Ascending aorta (tissue), 2 donors: ENCODE results near the gene CEP112. TPM values are rescaled to one million over a fixed set of nuclear protein-coding genes. Genes with fewer than 3 reads are reported as not detected.

Source experiments
- DNase-seq, 2 donors: peaks; one replicate each; pipeline ENCODE4 v3.0.0-alpha.2; 2019; ENCODE audit warnings: low spot score in 2 of 2
- H3K27ac ChIP-seq, 2 donors: fragments of 200-600 bp; sonication (generic); one replicate each; pipeline ENCODE4 v1.5.1; 2016 to 2017; ENCODE audit warnings: mild to moderate bottlenecking in 1 of 2
- H3K27me3 ChIP-seq: fragments of 200-600 bp; sonication (generic); one replicate; pipeline ENCODE4 v1.5.1; 2017
- H3K36me3 ChIP-seq, 2 donors: fragments of 200-600 bp; sonication (generic); one replicate each; pipeline ENCODE4 v1.5.1; 2016
- H3K4me1 ChIP-seq, 2 donors: fragments of 200-600 bp; sonication (generic); one replicate each; pipeline ENCODE4 v1.5.1; 2016 to 2017; ENCODE audit warnings: mild to moderate bottlenecking in 1 of 2
- H3K4me3 ChIP-seq, 2 donors: fragments of 200-600 bp; sonication (generic); one replicate each; pipeline ENCODE4 v1.5.1; 2016 to 2017; ENCODE audit warnings: mild to moderate bottlenecking in 1 of 2
- H3K9me3 ChIP-seq, 2 donors: fragments of 200-600 bp; sonication (generic); one replicate each; pipeline ENCODE4 v1.5.1; 2016
- CTCF ChIP-seq, 3 experiments: fragments of 200-600 bp in 2 of 3; fragments of 450-650 bp in 1 of 3; sonication (generic) in 2 of 3; IDR thresholded peaks; one replicate each; pipeline ENCODE4 v1.5.1; 2016 to 2019; ENCODE audit warnings: antibody characterized with exemption in 3 of 3, mild to moderate bottlenecking in 1 of 3, moderate library complexity in 1 of 3
- intact Hi-C: fragments of 100-400 bp; cut with DNase I; formaldehyde crosslinking; loops from one replicate; pipeline ENCODE4 v1.15.1; 2023
- total RNA-seq: library from RNA; depleted of rRNA; stranded (reverse); fragments of >200 nt; gene quantifications from one replicate; pipeline ENCODE4 v1.1.0, GENCODE V29; 2016

The CEP112 gene
- total RNA-seq, 1 donor from 2014 or later, result 11.4 TPM

GRCh38 chr17:66135219-66135618, 56.7 kb downstream of the CEP112 start:
- Histone ChIP-seq H3K36me3 (peaks cover 0 to 14% of the 10 kb centered on the region in 2 donors), H3K4me3 (no peak overlapping the region), H3K27me3 (no peaks in the 10 kb centered on the region), H3K9me3 (peaks cover 0 to 5% of the 10 kb centered on the region in 2 donors), H3K27ac (no peak overlapping the region), H3K4me1 (peaks cover 0 to 3% of the 10 kb centered on the region in 2 donors)
- intact Hi-C loops, result no loop called here
- TF ChIP-seq CTCF (IDR thresholded peaks at IDR 0.05), result no peak
- no peak for DNase-seq

GRCh38 chr17:66129759-66130158, 62.2 kb downstream of the CEP112 start:
- intact Hi-C loops, result no loop called here
- no peak overlapping the region for H3K27ac ChIP-seq
- H3K27me3 ChIP-seq, result no peaks in the 10 kb centered on the region
- no peaks in the 10 kb centered on the region for H3K9me3 ChIP-seq
- TF ChIP-seq CTCF (IDR thresholded peaks at IDR 0.05), result no peak
- no peak overlapping the region for H3K4me3 ChIP-seq
- no peak for DNase-seq
- no peaks in the 10 kb centered on the region for H3K4me1 ChIP-seq
- peaks cover 0 to 8% of the 10 kb centered on the region in 2 donors for H3K36me3 ChIP-seq

- intact Hi-C loops, result no loop called here
These were observed 65.7 kb downstream of the CEP112 start for GRCh38 chr17:66126231-66126630.

GRCh38 chr17:66123163-66123562, 68.8 kb downstream of the CEP112 start:
- intact Hi-C loops, result no loop called here
- no peak for DNase-seq
- Histone ChIP-seq H3K36me3 (peaks cover 0 to 11% of the 10 kb centered on the region in 2 donors), H3K9me3 (peaks cover 0 to 5% of the 10 kb centered on the region in 2 donors), H3K27ac (no peak overlapping the region), H3K27me3 (no peaks in the 10 kb centered on the region), H3K4me3 (no peak overlapping the region), H3K4me1 (no peaks in the 10 kb centered on the region)
- TF ChIP-seq CTCF (IDR thresholded peaks at IDR 0.05), result no peak

More at GRCh38 chr17:66126231-66126630, 65.7 kb downstream of the CEP112 start:
- no peak overlapping the region for H3K27ac ChIP-seq
- H3K9me3 ChIP-seq, result no peaks in the 10 kb centered on the region
- no peaks in the 10 kb centered on the region for H3K4me1 ChIP-seq
- H3K36me3 ChIP-seq, result peaks cover 0 to 11% of the 10 kb centered on the region in 2 donors
- DNase-seq, result no peak
- H3K4me3 ChIP-seq, result no peak overlapping the region
- no peaks in the 10 kb centered on the region for H3K27me3 ChIP-seq
- TF ChIP-seq CTCF (IDR thresholded peaks at IDR 0.05), result no peak

- H3K27me3 ChIP-seq, result no peaks in the 10 kb centered on the region
- DNase-seq, result no peak
- no peak overlapping the region for H3K27ac ChIP-seq
- no peaks in the 10 kb centered on the region for H3K4me1 ChIP-seq
- TF ChIP-seq CTCF (IDR thresholded peaks at IDR 0.05), result no peak
- H3K36me3 ChIP-seq, result no peaks in the 10 kb centered on the region
- peaks cover 0 to 7% of the 10 kb centered on the region in 2 donors for H3K9me3 ChIP-seq
- intact Hi-C loops, result no loop called here
- H3K4me3 ChIP-seq, result no peak overlapping the region
These were observed 76.7 kb downstream of the CEP112 start for GRCh38 chr17:66115246-66115645.

- Histone ChIP-seq H3K4me3 (no peak overlapping the region), H3K4me1 (no peaks in the 10 kb centered on the region), H3K27ac (no peak overlapping the region), H3K27me3 (no peaks in the 10 kb centered on the region), H3K9me3 (peaks cover 0 to 5% of the 10 kb centered on the region in 2 donors), H3K36me3 (no peaks in the 10 kb centered on the region)
- DNase-seq, result no peak
- TF ChIP-seq CTCF (IDR thresholded peaks at IDR 0.05), result no peak
- intact Hi-C loops, result no loop called here
These were observed 77.3 kb downstream of the CEP112 start for GRCh38 chr17:66114609-66115008.
